Stimulated activated CD8-positive, alpha-beta memory T cell treated with anti-CD3 and anti-CD28 coated beads, Interleukin-15, amount 100 ng/mL, for 48 hours (primary cell): ENCODE results near the gene CACTIN.
A peak's percentile ranks its signal among the peaks of the same experiment; 100 is the strongest.
"Not testable (repeated sequence)": the region's sequence is repeated elsewhere in the genome, so short reads cannot be mapped to it uniquely, and the experiment has no call there.

Experiments
- DNase-seq, 2 donors: peaks; one replicate each; pipeline ENCODE4 v3.0.0-alpha.2; 2020; ENCODE audit warnings: low read depth in 2 of 2

CACTIN gene

GRCh38 chr19:3590991-3591659 lies 35.5 kb downstream of the CACTIN start:
- DNase-seq: no peak

GRCh38 chr19:3589949-3590348 lies 36.6 kb downstream of the CACTIN start:
- DNase-seq: no peak

- DNase-seq: no peak
Observed at GRCh38 chr19:3589439-3589838, 37.2 kb downstream of the CACTIN start.

- no peak for DNase-seq
Observed at GRCh38 chr19:3586707-3587346, 39.8 kb downstream of the CACTIN start.

DNA sequence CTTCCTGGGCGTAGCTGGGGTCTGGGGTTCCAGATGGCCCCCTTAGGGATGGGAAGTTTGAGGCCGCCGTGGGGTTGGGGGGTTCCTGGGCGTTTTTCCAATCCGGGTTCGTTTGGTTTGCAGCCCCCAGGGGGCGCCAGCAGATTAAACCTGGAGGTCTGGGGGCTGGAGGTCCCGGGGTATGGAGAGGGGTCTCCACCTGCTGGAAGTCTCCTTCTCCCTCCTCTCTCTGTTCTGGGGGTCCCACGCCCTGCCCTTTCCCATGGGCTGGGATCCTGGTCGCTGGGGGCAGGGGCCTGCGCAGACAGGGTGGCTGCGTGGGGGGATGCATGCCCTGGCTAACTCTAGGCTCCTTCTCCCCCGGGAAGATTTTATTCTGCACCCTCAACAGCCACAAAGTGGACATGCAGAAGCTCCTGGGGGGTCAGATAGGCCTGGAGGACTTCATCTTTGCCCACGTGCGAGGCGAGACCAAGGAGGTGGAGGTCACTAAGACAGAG lies 40.4 kb downstream of the CACTIN start:
- no peak for DNase-seq

- no peak for DNase-seq
Observed at GRCh38 chr19:3585301-3586126, 41.1 kb downstream of the CACTIN start, which contains the start of gene GIPC3. Gene GIPC3, plus strand, starts transcription at chr19:3585478. Its CDS starts 120 bp downstream, at chr19:3585598.

DNA sequence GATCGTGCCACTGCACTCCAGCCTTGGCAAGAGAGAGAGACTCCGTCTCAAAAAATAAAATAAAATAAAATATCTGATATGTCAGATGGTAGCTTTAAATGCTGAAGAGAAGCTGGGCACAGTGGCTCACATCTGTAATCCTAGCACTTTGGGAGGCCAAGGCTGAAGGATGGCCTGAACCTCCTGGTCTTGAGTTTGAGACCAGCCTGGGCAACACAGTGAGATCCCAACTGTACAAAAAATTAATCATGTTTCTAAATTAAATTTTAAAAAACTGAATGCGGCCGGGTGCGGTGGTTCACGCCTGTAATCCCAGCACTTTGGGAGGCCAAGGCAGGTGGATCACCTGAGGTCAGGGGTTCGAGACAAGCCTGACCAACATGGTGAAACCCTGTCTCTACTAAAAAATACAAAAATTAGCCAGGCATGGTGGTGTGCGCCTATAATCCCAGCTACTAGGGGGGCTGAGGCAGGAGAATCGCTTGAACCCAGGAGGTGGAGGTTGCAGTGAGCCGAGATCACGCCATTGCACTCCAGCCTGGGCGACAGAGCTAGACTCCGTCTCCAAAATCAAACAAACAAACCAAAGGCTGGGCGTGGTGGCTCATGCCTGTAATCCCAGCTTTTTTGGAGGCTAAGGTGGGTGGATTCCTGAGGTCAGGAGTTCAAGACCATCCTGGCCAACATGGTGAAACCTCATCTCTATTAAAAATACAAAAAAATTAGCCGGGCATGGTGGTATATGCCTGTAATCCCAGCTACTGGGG lies 42.4 kb downstream of the CACTIN start:
- DNase-seq: not testable (repeated sequence)

DNA sequence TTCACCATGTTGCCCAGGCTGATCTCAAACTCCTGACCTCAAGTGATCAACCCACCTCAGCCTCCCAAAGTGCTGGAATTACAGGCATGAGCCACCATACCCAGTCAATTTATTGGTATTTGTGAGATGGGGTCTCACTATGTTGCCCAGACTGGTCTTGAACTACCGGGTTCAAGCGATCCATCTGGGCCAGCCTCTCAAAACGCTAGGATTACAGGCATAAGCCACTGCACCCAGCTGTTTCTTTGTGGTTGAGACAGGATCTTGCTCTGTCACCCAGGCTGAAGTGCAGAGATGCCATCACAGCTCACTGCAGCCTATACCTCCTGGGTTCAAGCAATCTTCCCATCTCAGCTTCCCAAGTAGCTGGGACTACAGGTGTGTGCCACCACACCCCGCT lies 44.8 kb downstream of the CACTIN start:
- DNase-seq: not testable (repeated sequence)

DNA sequence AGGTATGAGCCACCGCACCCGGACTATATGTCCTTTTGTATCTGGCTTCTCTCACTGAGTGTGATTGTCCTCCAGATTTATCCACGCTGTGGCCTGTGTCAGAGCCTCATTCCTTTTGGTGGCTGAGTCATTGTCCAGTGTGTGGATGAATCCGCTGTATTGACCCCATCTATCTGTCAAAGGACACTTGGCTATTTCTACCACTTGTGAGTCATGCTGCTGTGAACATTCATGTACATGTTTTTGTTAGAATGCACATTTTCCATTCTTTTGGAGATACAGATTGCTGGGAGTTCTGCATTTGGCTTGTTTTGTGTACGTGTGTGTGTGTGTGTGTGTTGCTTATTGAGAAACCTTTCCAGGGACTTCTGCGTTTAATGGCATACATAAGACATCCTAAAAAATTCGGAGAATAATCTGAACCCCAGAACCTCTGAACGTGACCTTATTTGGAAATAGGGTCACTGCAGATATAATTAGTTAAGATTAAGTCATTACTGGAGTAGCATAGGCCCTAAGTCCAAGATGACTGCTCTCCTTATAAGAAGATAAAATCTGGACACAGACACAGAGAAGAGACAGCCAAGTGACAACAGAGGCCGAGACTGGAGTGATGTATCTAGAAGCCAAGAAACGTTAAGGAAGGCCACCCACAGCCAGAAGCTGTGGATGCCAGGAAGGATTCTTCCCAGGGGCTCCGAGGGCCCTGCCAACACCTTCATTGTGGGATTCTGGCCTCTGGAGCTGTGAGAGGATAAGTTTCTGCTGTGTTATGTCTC lies 46.2 kb downstream of the CACTIN start:
- DNase-seq: no peak

DNA sequence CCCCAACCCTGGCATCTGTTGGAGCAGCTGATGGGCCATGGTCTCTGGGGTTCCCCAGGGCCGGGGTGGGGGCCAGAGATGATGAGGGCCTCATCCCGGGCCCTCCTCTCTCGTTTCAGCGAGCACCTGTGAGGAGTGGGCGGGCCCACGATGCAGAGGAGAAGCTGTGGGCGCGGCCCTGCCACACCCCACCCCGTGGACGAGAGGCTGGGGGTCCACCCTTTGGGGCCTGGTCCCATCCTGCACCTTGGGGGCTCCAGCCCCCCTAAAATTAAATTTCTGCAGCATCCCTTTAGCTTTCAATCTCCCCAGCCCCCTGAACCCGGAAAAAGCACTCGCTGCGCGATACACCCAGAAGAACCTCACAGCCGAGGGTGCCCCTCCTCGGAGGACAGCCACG lies 48.2 kb downstream of the CACTIN start:
- no peak for DNase-seq

DNA sequence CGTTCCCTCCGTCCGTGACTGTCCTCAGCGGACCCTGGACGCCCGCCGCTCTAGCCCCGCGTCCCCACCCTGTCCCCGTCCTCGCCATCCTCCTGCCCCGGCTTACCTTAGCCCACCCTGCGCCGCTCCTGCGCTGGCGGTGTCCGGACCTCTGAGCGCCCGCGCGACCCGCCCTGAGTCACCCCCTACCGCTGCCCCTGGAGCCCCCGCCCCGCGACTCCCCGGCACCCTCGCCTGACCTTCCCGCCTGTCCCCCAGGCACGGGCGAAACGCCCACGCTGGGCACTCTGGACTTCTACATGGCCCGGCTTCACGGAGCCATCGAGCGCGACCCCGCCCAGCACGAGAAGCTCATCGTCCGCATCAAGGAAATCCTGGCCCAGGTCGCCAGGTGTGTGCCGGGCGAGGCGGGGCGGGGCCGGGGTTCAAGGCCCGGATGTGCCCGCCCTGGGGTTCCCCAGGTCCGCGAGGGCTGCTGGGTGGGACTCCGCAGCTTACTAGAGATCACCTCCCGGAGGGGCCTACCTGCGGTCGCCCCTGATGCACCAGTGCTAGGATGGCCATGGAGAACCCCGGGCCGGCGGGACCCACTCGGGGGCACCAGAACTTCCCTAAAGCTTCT lies 48.8 kb downstream of the CACTIN start:
- no peak for DNase-seq

DNA sequence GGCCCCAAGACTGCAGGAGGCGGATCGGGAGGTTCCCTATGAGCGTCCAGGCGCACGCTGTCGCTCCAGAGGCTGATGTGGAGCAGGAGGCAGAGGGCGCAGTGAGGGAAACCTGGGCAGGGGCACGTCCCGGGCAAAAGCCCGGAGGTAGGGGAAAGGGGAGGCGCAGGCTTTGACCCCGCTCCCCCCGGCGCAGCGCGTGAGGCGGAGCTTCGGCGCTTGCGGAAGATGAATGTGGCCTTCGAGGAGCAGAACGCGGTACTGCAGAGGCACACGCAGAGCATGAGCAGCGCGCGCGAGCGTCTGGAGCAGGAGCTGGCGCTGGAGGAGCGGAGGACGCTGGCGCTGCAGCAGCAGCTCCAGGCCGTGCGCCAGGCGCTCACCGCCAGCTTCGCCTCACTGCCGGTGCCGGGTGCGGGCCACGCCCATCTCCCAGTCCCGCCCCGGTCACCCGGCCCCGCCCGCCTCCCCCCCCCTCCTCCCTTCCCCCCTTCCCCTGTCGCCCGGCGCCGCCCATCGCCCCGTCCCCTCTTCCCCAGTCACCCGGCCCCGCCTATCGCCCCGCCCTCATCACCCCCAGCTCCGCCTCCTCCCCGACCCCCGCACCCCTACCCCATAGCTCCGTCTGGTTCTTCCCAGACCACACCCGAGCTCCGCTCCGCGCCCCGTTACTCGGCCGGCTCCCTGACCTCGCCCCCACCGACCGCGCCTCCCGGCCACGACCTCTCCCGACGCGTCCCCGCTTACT lies 49.7 kb downstream of the CACTIN start:
- DNase-seq: no peak

DNA sequence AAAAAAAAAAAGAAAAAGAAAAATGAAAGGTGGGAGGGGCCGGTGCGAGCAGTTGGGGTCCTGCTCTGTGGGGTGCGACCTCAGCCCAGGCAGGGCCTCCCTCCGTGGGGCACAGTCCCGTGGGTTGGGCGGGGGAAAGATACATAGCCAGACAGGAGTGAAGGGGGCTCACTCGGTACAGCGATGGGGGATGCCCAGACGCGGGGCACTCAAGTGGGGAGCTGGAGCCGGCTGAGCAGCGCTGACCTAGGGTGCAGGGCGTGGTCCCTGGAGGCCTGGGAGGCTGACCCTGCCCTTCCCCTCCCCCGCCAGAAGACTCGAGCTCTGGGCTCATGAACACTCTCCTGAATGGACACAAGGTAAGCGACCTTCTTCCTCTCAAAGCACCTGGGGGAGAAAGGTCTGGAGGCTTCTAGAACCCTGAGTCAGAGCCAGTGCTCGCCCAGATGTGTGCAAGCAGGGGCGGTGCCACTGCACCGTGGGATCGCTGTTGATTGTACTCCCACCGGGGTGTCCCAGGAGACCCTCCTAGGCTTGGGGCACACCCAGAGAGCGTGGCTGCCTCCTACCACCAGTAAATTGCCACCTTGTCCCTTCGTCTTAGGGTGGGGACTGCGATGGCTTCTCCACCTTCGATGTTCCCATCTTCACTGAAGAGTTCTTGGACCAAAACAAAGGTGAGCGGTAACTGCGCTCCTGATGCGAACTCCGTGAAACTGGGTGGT lies 50.5 kb downstream of the CACTIN start:
- no peak for DNase-seq

- DNase-seq: no peak
Observed at GRCh38 chr19:3575260-3575741, 51.3 kb downstream of the CACTIN start.

GRCh38 chr19:3573858-3574637 lies 52.5 kb downstream of the CACTIN start:
- DNase-seq: peak; percentile 91 to 95

DNA sequence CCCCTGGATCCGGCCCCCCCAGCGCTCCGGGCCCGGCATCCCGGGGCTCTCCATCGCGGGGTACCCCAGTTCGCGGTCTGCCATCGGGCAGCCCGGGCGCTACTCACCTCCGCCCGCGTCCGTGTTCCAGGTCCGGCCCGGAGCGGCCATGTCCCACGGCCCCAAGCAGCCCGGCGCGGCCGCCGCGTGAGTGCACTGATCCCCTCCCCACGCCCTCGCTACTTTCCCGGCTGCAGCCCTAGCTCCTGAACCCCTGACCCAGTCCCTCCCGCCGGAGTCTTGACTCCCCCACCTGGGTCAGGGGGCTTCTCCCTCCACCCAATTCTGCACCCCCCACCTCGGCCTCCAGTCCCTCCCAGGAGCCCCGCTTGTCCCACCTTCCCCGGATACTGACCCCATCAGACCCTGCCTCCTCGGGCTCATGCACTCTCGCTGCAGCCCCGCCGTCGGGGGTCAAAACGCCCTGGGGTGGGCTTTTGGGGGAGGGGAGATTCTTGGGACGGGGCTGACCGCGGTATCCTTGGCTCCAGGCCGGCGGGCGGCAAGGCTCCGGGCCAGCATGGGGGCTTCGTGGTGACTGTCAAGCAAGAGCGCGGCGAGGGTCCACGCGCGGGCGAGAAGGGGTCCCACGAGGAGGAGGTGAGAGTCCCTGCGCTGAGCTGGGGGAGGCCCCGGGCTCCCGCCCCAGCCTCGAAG lies 53.3 kb downstream of the CACTIN start:
- no peak for DNase-seq

- no peak for DNase-seq
Observed at GRCh38 chr19:3572855-3573161, 53.8 kb downstream of the CACTIN start, which contains the start of gene HMG20B. Gene HMG20B, plus strand, starts transcription at chr19:3572944. Its CDS starts 366 bp downstream, at chr19:3573310.
